D721Med (cell line): Measurements from ENCODE around the gene MIEF1.
A peak's percentile ranks its signal among the peaks of the same experiment; 100 is the strongest.

Experiments used
- DNase-seq: peaks from one replicate; pipeline ENCODE4 v3.0.0; 2011; ENCODE audit warnings: low spot score; ENCODE audit not compliant: insufficient read length
- FAIRE-seq: peaks from 2 replicates; lab custom pipeline; 2011; peaks lifted over from hg19 to GRCh38; lab: Jason Lieb, UNC
- CTCF ChIP-seq: IDR thresholded peaks from 2 replicates; pipeline ENCODE4 v1.5.1; 2012; ENCODE audit warnings: mild to moderate bottlenecking, control low read depth; ENCODE audit not compliant: insufficient read depth; ENCODE audit errors: missing control alignments

Gene MIEF1

GRCh38 chr22:39508393-39508792 is 6.3 kb downstream of the MIEF1 start:
- FAIRE-seq (no peak), DNase-seq (no peak)
- no peak for TF ChIP-seq CTCF

- DNase-seq, result no peak
- no peak for TF ChIP-seq CTCF
- no peak for FAIRE-seq
Measured at GRCh38 chr22:39510529-39511149, 8.5 kb downstream of the MIEF1 start.

GRCh38 chr22:39511226-39511625 is 9.1 kb downstream of the MIEF1 start:
- DNase-seq, result no peak

GRCh38 chr22:39512026-39512425 is 9.9 kb downstream of the MIEF1 start:
- DNase-seq (no peak), FAIRE-seq (no peak)
- TF ChIP-seq CTCF, result no peak

More at GRCh38 chr22:39511226-39511625, 9.1 kb downstream of the MIEF1 start:
- TF ChIP-seq CTCF, result no peak
- no peak for FAIRE-seq

GRCh38 chr22:39513791-39514190 is 11.7 kb downstream of the MIEF1 start:
- DNase-seq, result no peak
- FAIRE-seq, result no peak
- no peak for TF ChIP-seq CTCF

GRCh38 chr22:39514373-39514973 is 12.4 kb downstream of the MIEF1 start:
- no peak for FAIRE-seq
- TF ChIP-seq CTCF, result peak; percentile 61
- no peak for DNase-seq
